OCI-M2 (cell line): ENCODE data around the gene KLF3.
A peak's percentile ranks its signal among the peaks of the same experiment; 100 is the strongest.

Source experiments
- DNase-seq: peaks from one replicate; lab custom pipeline; 2025; ENCODE audit not compliant: unreplicated experiment; lab: John Stamatoyannopoulos, UW

KLF3 gene

DNA sequence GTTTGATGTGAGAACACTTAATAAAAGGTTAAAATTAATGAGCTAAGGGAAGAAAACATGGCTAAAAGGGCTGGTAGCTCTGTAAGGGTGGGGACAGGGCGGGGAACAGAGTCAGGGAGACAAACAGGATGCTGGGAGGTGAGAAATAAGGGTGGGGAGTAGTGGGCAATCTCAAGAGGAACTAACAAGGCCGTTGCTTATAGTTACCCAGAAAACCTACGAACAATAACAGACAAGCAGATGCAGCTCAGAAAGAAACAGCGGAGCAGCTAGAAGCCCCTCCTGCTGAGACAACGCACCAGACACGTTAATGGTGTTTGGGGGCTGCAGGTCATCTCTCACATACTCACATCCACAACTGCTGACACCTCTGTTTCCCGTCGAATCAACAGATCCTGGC is 9.7 kb upstream of the KLF3 start:
- no peak for DNase-seq

DNA sequence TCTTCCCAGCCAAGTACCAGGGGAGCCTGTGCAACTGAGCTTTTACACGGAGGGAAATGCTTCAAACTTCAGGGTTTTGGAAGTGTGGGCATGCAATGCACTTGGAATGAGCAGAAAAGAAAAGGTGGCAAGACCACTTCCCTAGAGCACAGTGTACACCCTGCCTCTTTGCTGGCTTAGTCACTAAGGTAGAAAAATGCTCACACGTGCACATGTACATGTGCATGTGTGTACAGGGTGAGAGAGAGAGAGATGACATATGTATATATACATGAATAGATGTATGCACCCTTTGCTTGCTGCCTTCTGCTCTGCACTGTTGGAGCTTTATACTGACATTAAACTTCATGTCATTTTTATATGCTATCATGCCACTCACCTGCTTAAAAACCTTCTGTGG is 7.9 kb upstream of the KLF3 start:
- no peak for DNase-seq

DNA sequence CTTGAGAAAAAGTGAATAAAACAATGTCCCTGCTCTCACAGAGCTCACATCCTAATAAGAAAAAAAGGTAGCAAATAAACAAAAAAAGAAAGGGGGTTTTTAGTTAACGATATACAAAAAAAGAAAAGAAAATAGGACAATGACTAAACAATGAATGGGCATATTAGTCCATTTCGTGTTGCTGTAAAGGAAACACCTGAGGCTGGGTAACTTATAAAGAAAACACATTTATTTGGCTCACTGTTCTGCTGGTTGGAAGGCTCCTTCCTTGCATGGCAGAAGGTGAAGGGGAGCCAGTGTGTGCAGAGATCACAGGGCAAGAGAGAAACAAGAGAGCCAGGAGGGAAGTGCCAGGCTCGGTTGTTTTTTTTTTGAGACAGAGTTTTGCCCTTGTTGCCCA is 4.7 kb upstream of the KLF3 start:
- no peak for DNase-seq

DNA sequence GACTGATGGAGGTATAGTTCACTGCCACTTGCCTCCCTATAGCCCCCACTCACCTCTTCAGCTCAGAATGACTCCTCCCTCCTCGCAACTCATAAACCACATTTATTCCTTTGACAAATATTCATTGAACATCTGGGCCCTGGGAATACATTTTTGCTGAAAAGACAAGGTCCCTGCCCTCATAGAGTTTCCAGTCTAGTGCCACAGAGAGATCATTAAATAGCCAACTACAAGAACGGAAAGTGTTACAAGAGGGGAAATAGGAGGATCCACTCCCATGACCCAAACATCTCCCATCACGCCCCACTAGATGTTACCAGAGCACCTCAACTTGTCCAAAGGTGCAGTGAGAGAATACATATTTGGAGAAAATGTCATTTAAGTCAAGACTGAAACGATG is 3.2 kb upstream of the KLF3 start:
- no peak for DNase-seq

DNA sequence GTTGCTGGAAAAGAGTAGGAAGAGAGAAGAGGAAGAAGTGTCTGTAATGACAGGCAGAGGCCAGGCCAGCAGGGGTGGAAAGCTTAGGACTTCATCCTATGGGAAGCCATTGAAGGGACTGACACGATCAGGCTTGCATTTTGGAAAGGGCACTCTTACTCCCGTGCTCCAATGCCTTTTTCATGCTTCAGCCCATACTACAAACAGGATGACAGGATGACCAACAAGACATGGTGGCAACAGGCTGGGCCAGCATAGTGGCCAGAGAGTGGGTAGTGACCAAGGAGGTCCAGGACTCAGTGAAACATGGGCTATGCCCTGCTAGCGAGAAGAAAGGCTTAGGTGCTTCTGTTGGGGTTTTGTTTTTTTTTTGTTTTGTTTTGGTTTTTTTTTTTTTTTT is 2.6 kb upstream of the KLF3 start:
- no peak for DNase-seq

DNA sequence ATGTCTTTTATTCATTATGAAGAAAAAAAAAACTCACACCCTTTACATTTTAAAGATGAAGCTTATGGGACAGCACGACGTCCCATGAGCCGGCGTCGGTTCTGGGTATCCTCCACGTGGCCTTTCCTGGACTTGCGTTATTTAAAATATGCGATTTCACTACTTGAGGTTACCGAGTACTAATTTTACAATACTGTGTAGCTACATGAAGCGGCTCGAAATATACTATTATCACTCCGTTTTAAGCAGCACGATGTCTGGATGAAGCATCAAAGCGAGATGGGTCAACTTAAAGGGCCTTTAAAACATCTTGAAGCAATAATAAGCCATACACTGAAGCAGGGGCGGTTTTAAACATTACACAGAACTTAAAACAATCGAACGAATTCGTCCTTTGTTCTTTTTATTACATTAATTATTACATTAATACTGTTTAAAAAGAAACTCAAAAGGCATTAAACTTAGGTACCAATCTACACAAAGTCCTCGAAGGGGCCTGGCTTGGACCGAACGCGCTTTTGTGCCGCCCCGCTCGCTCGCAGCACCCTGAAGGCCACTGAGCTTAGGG is 1.4 kb upstream of the KLF3 start:
- DNase-seq, result no peak

DNA sequence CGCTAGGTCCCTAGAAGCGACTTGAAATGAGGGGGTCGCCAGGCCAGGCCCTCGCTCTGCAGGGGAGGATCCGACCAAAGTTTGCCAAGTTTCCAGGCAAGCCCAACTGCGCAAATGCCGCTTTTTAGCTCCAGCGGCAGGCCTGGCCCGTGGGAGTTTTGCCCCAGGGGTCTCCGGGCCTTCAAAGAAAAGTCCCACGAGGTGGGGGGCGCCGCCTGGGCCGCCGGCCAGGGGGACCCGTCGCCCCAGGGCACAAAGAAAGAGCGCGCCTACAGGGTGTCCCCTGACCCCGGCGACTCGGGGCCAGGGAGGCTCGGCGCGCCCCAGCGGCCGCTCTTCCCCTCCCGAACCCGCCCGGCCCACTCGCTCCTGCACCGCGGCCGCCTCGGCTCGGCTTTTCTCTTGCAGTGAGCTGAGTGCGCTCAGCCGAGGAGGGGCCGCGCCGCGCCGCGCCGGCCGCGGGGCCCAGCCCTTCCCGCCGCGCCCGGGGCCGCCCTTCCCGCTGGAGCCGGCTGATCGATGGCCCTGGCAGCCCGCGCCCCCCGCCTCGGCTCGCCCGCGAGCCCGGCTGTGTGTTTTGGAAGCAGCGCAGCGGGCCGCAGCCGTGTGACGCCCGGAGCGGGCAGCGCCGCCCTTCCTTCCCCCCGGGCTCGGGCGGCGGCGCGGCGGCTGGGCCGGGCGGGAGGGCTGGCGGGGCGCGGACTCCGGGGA is 754 bp upstream of the KLF3 start:
- no peak for DNase-seq

DNA sequence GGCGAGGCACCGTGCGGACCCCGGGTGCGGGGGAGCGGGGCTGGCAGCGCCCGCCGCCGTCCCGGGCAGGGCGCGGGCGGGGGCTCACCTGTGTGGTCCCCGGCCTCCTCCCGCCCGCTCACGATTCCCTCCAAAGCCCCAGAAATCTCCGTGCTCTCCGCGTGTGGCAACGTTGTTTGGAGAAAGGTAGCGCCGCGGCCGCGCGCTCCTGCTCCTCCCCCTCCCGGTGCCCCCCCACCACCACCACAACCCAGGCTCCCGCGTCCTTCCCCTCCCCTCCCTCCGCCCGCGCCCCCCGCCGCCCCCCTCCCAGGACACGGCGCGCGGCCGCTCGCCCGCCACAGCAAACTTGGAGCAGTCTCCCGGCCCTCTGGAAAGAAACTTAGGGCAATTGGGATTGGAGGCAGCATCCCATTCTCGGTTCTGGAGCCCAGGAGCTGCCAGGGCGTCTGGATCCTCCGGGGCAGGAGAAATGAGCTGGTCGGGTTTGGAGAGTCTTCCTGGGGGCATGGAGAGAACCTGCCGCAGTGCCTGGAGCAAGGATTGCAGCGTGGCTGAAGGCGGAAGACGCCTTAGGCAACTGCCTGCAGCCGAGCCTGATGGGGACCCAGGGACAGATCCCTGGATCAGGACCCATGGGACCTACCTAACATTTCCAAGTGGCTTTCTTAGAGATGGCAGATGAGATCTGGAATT is 855 bp downstream of the KLF3 start:
- DNase-seq, result no peak

DNA sequence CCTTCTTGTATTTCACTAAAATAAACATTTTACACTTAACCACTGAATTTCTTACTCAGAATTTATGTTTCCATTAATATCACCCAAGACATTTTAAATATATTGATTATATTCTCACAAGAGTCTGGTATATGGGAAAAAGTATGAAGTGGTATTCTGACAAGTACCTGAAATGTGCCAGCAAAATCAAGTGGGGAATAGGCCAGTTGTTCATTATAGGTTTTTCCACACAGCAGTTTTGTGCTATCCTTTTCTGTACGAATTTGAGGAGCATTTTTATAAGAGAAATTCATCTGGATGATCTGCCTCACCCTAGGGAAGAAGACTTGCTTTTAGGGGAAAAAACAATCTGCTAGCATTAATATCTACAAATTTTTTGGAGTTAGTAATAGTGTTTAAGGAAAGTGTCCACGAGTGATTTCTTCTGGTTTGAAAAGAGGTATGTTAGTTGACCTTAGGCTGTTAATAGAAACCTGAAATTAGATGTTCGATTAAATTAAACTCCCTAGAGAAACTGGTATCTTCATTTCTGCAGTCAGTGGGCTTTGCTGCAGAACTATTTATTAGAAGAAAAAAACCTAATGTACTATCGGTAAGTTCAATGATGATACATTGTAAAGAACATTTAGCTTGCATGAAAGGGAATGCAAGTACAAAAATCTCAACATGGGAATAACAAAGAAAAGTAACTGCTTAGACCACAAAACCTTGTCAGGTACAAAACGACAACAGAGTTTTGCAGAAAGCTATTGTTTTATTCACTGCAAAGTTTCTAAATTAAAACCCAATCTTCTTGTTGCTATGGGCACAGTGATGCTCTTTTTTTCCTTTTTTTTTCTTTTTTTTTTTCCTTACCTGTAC is 1.8 kb downstream of the KLF3 start:
- DNase-seq, result no peak

DNA sequence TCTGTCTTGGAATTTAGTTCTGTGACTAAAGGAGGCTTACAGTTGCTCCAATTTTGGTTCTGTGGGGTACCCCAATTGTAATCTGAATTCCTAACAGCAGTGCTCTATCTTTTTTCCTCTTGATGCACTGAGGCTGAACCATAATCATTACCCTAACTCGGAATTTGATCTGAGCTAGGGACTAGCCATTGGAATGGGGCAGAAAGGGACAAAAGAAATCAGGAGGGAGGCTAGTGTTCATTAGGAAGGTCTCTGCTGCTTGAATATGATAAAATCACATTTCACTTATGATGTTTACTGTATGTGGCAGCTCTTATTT is 2.7 kb downstream of the KLF3 start:
- DNase-seq, result no peak

DNA sequence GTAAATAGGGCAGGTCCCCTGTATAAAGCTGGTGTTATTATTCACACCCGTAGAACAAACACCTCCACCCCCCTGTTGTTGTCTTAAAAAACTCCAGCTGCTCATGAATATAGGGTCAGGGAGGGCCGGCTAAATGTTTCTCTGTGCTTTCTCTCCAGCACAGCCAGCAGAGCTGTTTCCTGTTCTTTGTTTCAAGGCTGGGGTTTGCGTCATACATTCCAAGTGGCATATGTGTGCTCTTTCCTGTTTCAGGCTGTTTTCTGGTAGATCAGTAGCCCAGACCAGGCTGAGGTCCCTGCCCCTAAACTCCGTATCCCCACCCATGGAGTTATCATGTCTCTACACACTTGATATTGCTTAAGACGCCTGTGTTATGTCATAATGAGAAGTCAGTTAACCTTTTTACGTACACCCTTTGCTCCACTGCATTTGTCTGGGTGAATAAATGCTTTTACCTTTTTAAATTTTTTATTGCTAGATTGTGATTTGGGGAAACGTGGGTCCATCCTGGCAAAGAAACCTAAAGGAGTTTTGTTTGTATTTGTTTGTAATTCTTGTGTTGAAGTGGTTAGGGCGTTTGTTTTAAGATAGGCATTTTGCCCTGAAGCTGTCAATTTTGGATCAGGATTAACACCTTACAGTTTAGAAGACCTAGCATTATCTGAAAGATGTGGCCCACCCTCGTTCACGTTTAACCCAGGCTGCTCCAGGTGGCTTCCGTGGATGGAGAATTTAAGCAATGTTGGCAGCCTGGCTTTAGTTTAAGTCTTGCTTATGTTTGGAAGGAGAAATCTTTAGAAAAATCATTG is 3.3 kb downstream of the KLF3 start:
- peak; percentile 28 for DNase-seq

DNA sequence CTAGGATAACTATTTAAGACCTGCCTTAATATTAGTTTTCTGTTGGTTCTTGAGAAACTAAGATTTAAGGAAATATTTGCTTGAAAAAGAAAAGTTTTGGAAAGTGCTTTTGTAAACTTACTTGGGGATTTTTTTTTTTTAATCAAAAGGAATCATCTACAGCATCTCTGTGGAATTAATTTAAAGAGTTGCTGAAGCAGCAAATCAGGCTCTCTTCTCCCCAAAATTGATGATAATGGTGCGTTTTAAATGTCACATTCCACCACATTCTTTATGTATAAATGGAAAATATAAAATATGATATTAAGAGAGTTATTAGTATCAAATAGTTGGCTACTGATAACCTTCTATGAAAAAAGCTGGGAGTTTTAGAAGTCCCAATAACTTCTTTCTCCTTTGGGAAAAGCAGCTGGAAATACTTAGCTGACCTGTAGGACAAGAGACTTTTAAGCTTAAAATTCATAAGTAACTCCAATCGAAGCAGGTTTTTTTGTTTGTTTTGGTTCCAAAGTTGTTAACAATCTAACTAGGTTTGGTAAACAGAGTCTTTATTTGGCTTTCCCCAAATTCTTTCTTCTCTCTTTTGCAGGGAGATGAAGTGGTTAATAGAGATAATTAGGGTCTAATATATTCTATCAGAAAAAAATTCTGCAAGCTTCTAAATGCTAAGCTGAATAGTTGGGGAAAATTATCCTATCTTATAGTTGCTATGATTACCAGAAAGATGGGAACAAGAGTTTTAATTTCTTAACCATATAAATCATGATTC is 4.4 kb downstream of the KLF3 start:
- DNase-seq, result no peak

DNA sequence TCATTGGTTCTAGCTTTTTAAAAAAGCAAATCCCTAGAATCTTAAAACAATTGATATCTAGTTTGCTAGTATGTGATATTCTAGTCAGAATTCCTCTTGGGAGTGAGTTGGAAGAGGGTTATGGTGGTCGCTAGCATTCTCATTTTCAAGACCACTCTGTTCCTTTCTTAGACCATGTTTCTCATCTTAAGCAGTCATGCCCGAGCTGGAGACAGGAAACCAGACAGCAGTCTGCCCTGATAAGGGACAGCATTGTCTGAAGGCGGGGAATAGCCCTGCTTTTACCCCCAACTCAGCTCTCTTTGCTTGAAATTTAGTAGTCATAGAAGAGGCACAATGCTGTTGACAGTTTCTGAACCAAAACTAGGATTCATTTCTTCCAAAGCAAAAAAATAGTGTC is 5.2 kb downstream of the KLF3 start:
- no peak for DNase-seq

DNA sequence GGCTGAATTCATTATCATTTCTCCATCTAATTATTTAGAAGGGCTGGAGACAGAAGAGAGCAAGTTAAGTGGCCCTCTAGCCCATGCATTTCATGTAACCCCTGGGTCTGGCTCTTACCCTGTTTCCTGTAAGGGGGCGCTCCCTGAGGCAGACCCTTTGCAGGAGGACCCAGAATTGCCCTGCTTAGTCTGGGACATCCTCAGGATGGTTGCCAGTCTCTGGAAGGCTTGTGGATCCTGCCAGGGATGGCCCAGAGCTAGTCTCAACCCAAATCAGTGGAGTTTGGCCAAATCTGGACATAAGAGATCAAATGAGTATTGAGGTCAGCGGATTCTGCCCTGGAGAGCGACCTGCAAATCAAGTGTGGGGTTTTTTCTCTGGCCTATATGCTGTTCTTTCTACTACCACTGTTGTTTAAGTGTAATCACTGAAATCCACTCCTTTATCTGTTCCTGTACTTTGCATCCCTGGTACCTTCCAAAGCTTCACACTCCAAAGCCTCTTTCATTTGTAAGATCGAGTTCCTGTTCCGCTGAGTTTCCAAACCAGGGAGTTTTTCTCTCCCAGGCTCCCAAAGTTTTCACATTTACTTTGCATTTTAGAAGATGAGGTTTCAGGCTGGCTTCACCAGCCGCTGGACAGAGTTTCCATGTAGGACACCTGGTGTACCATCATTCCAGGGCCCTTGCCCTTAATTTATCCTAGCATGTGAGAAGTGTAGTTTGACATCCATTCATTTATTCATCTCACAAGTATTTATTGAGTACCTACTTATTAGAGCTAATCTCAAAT is 6.3 kb downstream of the KLF3 start:
- no peak for DNase-seq

DNA sequence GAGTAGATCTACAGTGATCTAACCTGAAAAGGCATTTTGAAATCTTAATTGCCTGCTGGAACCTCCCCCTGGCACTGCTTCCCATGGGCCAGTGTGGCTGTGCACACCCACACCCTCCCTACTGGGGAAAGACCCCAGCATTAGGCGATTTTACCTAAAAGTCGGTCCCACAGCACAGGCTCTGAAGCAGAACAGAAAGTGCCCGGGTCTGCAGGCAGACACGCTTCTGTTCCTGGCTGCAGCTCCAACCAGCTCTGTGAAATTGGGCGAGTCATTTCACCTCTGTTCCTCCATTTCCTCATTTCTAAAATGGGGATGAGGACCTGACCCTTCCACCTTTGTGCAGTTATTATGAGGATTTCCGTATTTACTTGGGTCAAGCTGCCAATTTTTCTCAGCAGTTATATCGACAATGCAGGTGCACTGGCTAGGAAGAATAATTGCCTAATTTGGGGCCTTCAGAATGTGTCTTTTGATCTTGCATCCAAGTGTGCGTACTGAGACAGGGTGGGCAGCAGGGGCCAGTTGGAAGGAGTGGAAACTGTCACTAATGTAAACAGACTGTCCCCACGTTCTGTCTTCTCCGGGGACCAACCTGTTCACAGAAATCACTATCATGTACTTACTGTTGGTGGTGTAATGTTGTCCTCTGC is 7.1 kb downstream of the KLF3 start:
- DNase-seq, result no peak

DNA sequence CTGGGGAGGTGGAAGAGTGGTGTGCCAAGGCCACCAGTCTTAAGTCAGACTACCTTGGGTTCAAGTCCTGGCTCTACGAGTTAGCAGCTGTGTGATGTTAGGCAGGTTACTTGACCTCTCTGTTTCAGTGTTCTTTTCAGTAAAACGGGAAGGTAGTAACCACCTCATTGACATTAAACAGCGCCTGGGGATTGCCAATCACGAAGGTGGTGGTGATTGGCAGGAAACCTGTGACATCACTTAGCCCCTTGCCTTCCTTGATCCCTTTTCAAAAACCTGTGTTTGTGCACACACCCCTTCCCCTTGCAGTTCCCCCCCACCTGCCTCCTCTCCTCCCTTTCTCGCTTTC is 7.6 kb downstream of the KLF3 start:
- no peak for DNase-seq

DNA sequence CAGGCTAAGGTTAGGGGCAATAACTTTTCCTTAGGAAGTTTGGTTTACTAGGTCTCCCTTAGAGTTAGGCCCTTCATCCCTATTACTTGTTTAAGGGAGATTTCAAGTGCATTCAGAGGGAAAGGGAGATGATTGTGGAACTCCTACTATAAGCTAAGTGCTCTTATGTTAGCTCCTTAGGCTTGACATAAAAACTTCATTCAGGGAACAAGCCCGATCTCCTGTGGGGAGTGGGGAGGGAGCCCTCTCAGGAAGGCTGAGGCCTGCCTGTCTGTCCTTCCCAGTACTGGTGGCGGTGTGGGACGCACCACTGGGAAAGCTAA is 8.0 kb downstream of the KLF3 start:
- no peak for DNase-seq

DNA sequence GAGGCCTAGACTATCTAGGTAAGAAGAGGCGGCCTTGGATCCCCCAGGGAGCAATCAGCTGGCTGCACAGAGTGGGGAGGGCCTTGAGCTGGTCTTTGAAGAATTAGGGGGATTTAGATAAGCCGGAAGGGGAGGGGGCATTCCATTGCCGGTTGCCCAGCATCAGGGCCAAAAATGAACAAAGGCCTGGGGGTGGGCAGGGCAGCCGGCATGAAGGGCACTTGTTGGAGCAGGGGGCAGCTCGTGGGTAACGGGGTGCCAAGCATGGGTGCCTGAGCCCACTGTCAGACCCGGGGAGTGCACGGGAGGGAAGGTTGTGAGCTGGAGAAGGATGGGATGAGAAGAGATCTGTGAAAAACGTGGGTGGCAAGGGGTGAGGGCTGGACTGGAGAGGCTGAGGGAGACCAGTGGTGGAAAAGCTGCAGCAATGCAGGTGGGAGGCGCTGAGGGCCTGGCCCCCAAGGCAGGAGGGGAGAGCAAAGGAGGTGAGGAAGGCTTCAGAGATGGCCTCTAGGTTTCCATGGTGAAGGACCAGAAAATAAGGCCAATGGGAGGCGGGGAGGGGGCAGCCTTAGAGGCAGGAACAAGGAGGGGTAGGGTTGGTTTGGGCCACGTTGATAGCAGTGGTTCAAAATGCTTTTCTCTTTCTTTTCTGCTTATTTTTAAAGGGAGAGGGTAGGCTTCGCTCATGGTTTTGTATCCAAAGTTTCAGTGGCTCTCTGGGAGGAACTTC is 8.6 kb downstream of the KLF3 start:
- peak; percentile 25 for DNase-seq
